Left lung (tissue), 10 donors: Measurements from ENCODE around the gene HEG1. TPM values are rescaled to one million over a fixed set of nuclear protein-coding genes. Genes with fewer than 3 reads are reported as not detected.
A peak's percentile ranks its signal among the peaks of the same experiment; 100 is the strongest.

Experiments
- ATAC-seq: fragments of 200-7000 bp; cut with Tn5 transposase; one replicate; pipeline ENCODE4 v1.9.1; 2020; ENCODE audit warnings: moderate library complexity
- DNase-seq, 4 donors: peaks; one replicate each; pipeline ENCODE4 v3.0.0-alpha.2; 2013 to 2020
- H3K27ac ChIP-seq, 2 donors: fragments of 200-600 bp; sonication (generic) in 1 of 2; one replicate each; pipeline versions ENCODE4 v1.5.0 to v1.8.0; 2020 to 2021
- H3K27me3 ChIP-seq, 2 donors: fragments of 200-600 bp; sonication (generic) in 1 of 2; one replicate each; pipeline versions ENCODE4 v1.5.0 to v1.8.0; 2020 to 2021
- H3K36me3 ChIP-seq, 2 donors: fragments of 200-600 bp; sonication (generic) in 1 of 2; one replicate each; pipeline versions ENCODE4 v1.5.0 to v1.8.0; 2020 to 2021
- H3K4me1 ChIP-seq, 2 donors: fragments of 200-600 bp; one replicate each; pipeline ENCODE4 v1.8.0; 2021
- H3K4me3 ChIP-seq, 2 donors: fragments of 200-600 bp; sonication (generic) in 1 of 2; one replicate each; pipeline versions ENCODE4 v1.5.0 to v1.8.0; 2020 to 2021; ENCODE audit warnings: mild to moderate bottlenecking in 1 of 2
- H3K9me3 ChIP-seq, 2 donors: fragments of 200-600 bp; sonication (generic) in 1 of 2; one replicate each; pipeline versions ENCODE4 v1.5.0 to v1.8.0; 2020 to 2021
- CTCF ChIP-seq, 2 donors: fragments of 200-600 bp; sonication (generic) in 1 of 2; IDR thresholded peaks; one replicate each; pipeline versions ENCODE4 v1.5.0 to v1.8.0; 2021; ENCODE audit warnings: antibody characterized with exemption in 2 of 2
- intact Hi-C, 2 donors: fragments of 100-400 bp; cut with DNase I; formaldehyde crosslinking; loops; one replicate each; pipeline versions ENCODE4 v1.11.2 to v1.14.2; 2022
- polyA plus RNA-seq, 6 donors: library from polyadenylated mRNA; unstranded; fragments of 120-200 nt; gene quantifications; one replicate each; pipeline ENCODE4 v1.2.1, GENCODE V29; 2013; ENCODE audit not compliant: insufficient read length in 6 of 6
- total RNA-seq, 2 donors: library from RNA; stranded (reverse); fragmentation: NEBNext Ultra II Directional; extraction: Animal tissue kit (Norgen Biotek cat#: 25700); gene quantifications; one replicate each; pipeline ENCODE4 v1.2.1, GENCODE V29; 2021
- donor health status: DM: no; HTN: yes; CAD: no.
- donor health status: DM: no; HTN: no; CAD: no.

HEG1 gene
- total and polyA plus RNA-seq, 8 donors = 43.8 to 132 (median 58.2) TPM

GRCh38 chr3:125022206-125022605 is 33.6 kb downstream of the HEG1 start:
- Histone ChIP-seq H3K4me1 (peaks cover 13 to 27% of the 10 kb centered on the region in 2 donors), H3K36me3 (peaks cover 8 to 55% of the 10 kb centered on the region in 2 donors), H3K27me3 (no peaks in the 10 kb centered on the region), H3K27ac (peak overlapping the region in 1 of 2 donors; percentile 25), H3K9me3 (no peaks in the 10 kb centered on the region), H3K4me3 (no peak overlapping the region)
- DNase-seq = no peak
- ATAC-seq = no peak
- intact Hi-C loops = no loop called here
- TF ChIP-seq CTCF (IDR thresholded peaks at IDR 0.05) = no peak

GRCh38 chr3:125019271-125019670 is 36.5 kb downstream of the HEG1 start:
- ATAC-seq = no peak
- H3K36me3 ChIP-seq = peaks cover 4 to 55% of the 10 kb centered on the region in 2 donors

GRCh38 chr3:125017406-125017805 is 38.4 kb downstream of the HEG1 start:
- peaks cover 7 to 9% of the 10 kb centered on the region in 2 donors for H3K4me1 ChIP-seq
- no peaks in the 10 kb centered on the region for H3K9me3 ChIP-seq
- H3K27me3 ChIP-seq = no peaks in the 10 kb centered on the region
- peaks cover 4 to 73% of the 10 kb centered on the region in 2 donors for H3K36me3 ChIP-seq
- no peak for TF ChIP-seq CTCF (IDR thresholded peaks at IDR 0.05)
- intact Hi-C loops = no loop called here
- H3K4me3 ChIP-seq = no peak overlapping the region
- no peak overlapping the region for H3K27ac ChIP-seq
- ATAC-seq = no peak
- no peak for DNase-seq

More at GRCh38 chr3:125019271-125019670, 36.5 kb downstream of the HEG1 start:
- H3K4me3 ChIP-seq = no peak overlapping the region
- H3K9me3 ChIP-seq = no peaks in the 10 kb centered on the region
- H3K4me1 ChIP-seq = peaks cover 13 to 16% of the 10 kb centered on the region in 2 donors
- H3K27me3 ChIP-seq = no peaks in the 10 kb centered on the region
- no peak for TF ChIP-seq CTCF (IDR thresholded peaks at IDR 0.05)
- intact Hi-C loops = no loop called here
- H3K27ac ChIP-seq = no peak overlapping the region
- no peak for DNase-seq

DNA sequence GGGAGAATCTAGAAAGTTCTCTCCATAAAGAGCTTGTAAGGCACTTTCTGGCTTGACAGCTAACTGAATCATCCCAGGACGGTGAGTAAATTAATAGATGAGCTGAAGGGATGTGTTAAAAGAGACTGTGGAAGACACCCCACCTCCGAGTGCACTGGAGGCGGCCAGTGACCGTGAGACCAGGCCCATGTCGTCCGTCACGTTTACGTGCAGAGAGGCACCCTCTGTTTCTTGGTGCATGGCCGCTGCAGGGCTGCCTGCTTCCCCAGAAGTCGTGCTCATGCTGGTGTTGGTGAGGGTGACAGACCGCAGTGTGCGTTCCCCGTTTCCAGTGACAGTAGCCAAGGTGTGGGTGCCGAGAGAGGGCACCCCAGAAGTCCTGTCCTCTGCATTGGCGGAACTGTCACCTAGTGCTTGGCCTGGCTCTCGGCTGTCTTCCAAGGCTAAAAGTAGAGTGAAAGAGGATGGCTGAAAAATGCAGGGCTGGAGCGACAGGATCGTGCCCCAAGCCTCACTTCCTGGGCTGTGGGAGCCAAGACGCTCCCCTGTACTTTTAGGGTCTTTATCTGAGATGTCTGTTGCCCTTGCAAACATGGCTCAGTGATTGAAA is 41.1 kb downstream of the HEG1 start:
- intact Hi-C loops = no loop called here
- ATAC-seq (no peak), DNase-seq (peak in 1 of 4 donors; percentile 58)
- Histone ChIP-seq H3K27ac (no peak overlapping the region), H3K36me3 (peaks cover 4 to 85% of the 10 kb centered on the region in 2 donors), H3K4me1 (peaks cover 0 to 5% of the 10 kb centered on the region in 2 donors), H3K4me3 (no peak overlapping the region), H3K27me3 (no peaks in the 10 kb centered on the region), H3K9me3 (no peaks in the 10 kb centered on the region)
- no peak for TF ChIP-seq CTCF (IDR thresholded peaks at IDR 0.05)

- no peaks in the 10 kb centered on the region for H3K9me3 ChIP-seq
- H3K27me3 ChIP-seq = no peaks in the 10 kb centered on the region
- no peak for ATAC-seq
- DNase-seq = no peak
- H3K36me3 ChIP-seq = peaks cover 0 to 83% of the 10 kb centered on the region in 2 donors
- H3K4me1 ChIP-seq = peaks cover 0 to 5% of the 10 kb centered on the region in 2 donors
- H3K27ac ChIP-seq = no peak overlapping the region
- intact Hi-C loops = no loop called here
- TF ChIP-seq CTCF (IDR thresholded peaks at IDR 0.05) = no peak
- H3K4me3 ChIP-seq = no peak overlapping the region
Observed at GRCh38 chr3:125013095-125013494, 42.7 kb downstream of the HEG1 start.
